Fibroblast of pulmonary artery (primary cell): Measurements from ENCODE around the gene ZNF763.

Experiments
- DNase-seq: peaks from one replicate; pipeline ENCODE4 v3.0.0-alpha.2; 2010; ENCODE audit warnings: low read depth
- H3K4me3 ChIP-seq: replicated peaks from 2 replicates; pipeline ENCODE4 v1.5.1; 2011; ENCODE audit warnings: low read depth, mild to moderate bottlenecking, control low read depth, low read length, moderate library complexity
- TF ChIP-seq, protein P1 (sequence below): IDR thresholded peaks from 2 replicates; pipeline ENCODE4 v1.5.1; 2011; ENCODE audit warnings: mild to moderate bottlenecking, control low read depth, low read length, inconsistent platforms; ENCODE audit errors: missing control alignments

Gene ZNF763

GRCh38 chr19:11963566-11964355 is 1.1 kb upstream of the ZNF763 start:
- TF ChIP-seq, protein P1, sequence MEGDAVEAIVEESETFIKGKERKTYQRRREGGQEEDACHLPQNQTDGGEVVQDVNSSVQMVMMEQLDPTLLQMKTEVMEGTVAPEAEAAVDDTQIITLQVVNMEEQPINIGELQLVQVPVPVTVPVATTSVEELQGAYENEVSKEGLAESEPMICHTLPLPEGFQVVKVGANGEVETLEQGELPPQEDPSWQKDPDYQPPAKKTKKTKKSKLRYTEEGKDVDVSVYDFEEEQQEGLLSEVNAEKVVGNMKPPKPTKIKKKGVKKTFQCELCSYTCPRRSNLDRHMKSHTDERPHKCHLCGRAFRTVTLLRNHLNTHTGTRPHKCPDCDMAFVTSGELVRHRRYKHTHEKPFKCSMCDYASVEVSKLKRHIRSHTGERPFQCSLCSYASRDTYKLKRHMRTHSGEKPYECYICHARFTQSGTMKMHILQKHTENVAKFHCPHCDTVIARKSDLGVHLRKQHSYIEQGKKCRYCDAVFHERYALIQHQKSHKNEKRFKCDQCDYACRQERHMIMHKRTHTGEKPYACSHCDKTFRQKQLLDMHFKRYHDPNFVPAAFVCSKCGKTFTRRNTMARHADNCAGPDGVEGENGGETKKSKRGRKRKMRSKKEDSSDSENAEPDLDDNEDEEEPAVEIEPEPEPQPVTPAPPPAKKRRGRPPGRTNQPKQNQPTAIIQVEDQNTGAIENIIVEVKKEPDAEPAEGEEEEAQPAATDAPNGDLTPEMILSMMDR: peak; percentile 73
- no peak overlapping the region for H3K4me3 ChIP-seq
- peak; percentile 77 for DNase-seq

DNA sequence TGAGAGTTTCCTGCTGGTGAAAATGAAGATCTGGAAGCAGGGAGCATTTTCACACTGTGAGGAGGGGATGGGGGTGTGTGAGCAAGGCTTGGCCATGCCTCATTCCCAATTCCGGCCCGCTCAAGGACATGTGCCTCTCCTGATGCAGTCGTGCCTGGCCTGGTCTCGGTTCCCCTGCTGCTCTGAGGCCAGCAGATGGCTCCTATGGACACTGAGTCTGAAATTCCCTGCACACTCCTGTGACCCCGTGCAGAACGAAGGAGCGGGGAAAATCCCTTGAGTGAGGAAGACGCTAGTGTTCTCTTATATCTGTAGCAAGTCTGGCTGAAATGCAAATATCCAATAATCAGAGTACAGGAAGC is 363 bp upstream of the ZNF763 start:
- no peak for DNase-seq
- TF ChIP-seq, protein P1: peak; percentile 23
- peak overlapping the region; percentile 79 for H3K4me3 ChIP-seq

- DNase-seq: no peak
- TF ChIP-seq, protein P1: no peak
- no peak overlapping the region for H3K4me3 ChIP-seq
These were observed 5.3 kb downstream of the ZNF763 start for GRCh38 chr19:11970174-11970573.

GRCh38 chr19:11971041-11971440 is 6.2 kb downstream of the ZNF763 start:
- DNase-seq: no peak
- TF ChIP-seq, protein P1: no peak
- no peak overlapping the region for H3K4me3 ChIP-seq

DNA sequence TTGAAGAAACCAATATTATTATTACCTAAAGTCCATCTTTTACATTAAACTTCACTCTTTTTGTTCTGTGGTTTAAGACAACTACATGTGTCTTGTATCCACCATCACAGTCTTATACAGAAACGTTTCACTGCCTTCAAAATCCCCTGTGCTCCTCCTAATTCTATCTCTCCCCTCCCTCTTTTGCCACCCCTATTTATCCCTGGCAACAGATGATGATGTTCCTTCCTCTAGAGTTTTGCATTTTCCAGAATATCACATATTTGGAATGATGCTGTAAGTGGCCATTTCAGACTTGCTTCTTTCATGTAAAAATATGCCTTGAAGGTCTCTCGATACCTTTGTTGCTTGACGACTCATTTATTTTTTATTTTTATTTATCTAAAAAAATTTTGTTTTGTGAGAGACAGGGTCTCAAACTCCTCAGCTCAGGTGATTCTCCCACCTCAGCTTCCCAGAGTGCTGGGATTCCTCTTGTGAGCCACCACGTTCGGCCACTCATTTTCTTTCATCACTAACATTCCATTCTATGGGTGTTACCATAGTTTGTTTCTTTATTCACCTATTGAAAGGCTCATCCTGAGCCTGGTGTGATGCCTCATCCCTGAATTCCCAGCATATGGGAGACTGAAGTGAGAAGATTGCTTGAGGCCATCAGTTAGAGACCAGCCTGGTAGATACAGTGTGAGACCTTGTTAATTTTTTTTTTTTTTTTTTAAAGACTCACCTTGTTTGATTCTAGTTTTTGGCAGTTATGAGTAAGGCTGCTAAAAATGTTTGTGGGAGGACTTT is 8.4 kb downstream of the ZNF763 start:
- no peak for DNase-seq
- H3K4me3 ChIP-seq: no peak overlapping the region
- TF ChIP-seq, protein P1: no peak

DNA sequence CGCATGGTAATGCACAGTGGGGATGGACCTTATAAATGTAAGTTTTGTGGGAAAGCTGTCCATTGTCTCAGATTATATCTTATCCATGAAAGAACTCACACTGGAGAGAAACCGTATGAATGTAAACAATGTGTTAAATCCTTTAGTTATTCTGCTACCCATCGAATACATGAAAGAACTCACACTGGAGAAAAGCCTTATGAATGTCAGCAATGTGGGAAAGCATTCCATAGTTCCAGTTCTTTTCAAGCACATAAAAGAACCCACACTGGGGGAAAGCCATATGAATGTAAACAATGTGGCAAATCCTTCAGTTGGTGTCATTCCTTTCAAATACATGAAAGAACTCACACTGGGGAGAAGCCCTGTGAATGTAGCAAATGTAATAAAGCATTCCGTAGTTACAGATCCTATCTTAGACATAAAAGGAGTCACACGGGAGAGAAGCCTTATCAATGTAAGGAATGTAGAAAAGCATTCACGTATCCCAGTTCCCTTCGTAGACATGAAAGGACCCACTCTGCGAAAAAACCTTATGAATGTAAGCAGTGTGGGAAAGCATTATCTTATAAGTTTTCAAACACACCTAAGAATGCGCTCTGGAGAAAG is 13.8 kb downstream of the ZNF763 start:
- no peak for DNase-seq
- no peak overlapping the region for H3K4me3 ChIP-seq
- TF ChIP-seq, protein P1: no peak
